ENCODE results near the gene LRRC36. TPM values are rescaled to one million over a fixed set of nuclear protein-coding genes. Genes with fewer than 3 reads are reported as not detected.
A peak's percentile ranks its signal among the peaks of the same experiment; 100 is the strongest.
"Not testable (repeated sequence)": the region's sequence is repeated elsewhere in the genome, so short reads cannot be mapped to it uniquely, and the experiment has no call there.

The LRRC36 gene
- total RNA-seq, 2 donors from 2014 or later = 0.33 to 0.43 TPM

- Histone ChIP-seq H3K9me3 (no peaks in the 10 kb centered on the region), H3K27me3 (no peaks in the 10 kb centered on the region), H3K4me1 (no peaks in the 10 kb centered on the region), H3K4me3 (no peak overlapping the region), H3K27ac (no peak overlapping the region), H3K36me3 (no peaks in the 10 kb centered on the region)
- no peak for DNase-seq (ENCODE audit: low spot score)
- TF ChIP-seq, protein P1, sequence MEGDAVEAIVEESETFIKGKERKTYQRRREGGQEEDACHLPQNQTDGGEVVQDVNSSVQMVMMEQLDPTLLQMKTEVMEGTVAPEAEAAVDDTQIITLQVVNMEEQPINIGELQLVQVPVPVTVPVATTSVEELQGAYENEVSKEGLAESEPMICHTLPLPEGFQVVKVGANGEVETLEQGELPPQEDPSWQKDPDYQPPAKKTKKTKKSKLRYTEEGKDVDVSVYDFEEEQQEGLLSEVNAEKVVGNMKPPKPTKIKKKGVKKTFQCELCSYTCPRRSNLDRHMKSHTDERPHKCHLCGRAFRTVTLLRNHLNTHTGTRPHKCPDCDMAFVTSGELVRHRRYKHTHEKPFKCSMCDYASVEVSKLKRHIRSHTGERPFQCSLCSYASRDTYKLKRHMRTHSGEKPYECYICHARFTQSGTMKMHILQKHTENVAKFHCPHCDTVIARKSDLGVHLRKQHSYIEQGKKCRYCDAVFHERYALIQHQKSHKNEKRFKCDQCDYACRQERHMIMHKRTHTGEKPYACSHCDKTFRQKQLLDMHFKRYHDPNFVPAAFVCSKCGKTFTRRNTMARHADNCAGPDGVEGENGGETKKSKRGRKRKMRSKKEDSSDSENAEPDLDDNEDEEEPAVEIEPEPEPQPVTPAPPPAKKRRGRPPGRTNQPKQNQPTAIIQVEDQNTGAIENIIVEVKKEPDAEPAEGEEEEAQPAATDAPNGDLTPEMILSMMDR (IDR thresholded peaks at IDR 0.05) = no peak
Observed at GRCh38 chr16:67342616-67343015, 16.0 kb downstream of the LRRC36 start.

- TF ChIP-seq, protein P1 (IDR thresholded peaks at IDR 0.05) = no peak
- H3K9me3 ChIP-seq = no peaks in the 10 kb centered on the region
- H3K4me1 ChIP-seq = no peaks in the 10 kb centered on the region
- no peaks in the 10 kb centered on the region for H3K36me3 ChIP-seq
- DNase-seq (ENCODE audit: low spot score) = no peak
- H3K27ac ChIP-seq = no peak overlapping the region
- no peaks in the 10 kb centered on the region for H3K27me3 ChIP-seq
- no peak overlapping the region for H3K4me3 ChIP-seq
Observed at GRCh38 chr16:67345401-67345800, 18.8 kb downstream of the LRRC36 start.

DNA sequence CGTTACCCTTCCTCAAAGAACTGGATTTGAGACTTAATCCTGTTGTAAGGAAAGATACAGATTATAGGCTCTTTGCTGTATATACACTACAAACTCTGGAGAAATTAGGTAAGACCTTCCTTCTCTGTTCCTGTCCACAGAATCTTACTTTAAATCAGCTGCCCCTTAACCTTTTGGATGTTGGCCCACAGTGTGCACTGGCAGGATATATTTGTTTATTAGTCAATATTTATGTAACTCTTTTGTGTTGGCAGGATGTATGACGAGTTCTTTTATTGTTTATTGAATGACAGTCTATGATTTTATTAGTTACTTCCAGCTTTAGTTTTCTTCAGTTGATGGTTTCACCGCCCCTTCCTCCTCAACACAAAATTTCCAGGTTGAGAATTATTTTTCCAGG lies 19.7 kb downstream of the LRRC36 start:
- Histone ChIP-seq H3K4me3 (no peak overlapping the region), H3K9me3 (no peaks in the 10 kb centered on the region), H3K27me3 (no peaks in the 10 kb centered on the region), H3K36me3 (no peaks in the 10 kb centered on the region), H3K4me1 (no peaks in the 10 kb centered on the region), H3K27ac (no peak overlapping the region)
- TF ChIP-seq, protein P1 (IDR thresholded peaks at IDR 0.05) = no peak
- DNase-seq (ENCODE audit: low spot score) = no peak

GRCh38 chr16:67349172-67349571 lies 22.6 kb downstream of the LRRC36 start:
- no peaks in the 10 kb centered on the region for H3K36me3 ChIP-seq
- TF ChIP-seq, protein P1 (IDR thresholded peaks at IDR 0.05) = peak in 1 of 2 donors; percentile 54
- DNase-seq (ENCODE audit: low spot score) = no peak
- H3K9me3 ChIP-seq = no peaks in the 10 kb centered on the region
- no peaks in the 10 kb centered on the region for H3K4me1 ChIP-seq
- no peak overlapping the region for H3K27ac ChIP-seq
- H3K27me3 ChIP-seq = no peaks in the 10 kb centered on the region
- H3K4me3 ChIP-seq = no peak overlapping the region

- H3K4me1 ChIP-seq = no peaks in the 10 kb centered on the region
- H3K27me3 ChIP-seq = no peaks in the 10 kb centered on the region
- no peak overlapping the region for H3K27ac ChIP-seq
- DNase-seq (ENCODE audit: low spot score) = no peak
- TF ChIP-seq, protein P1 (IDR thresholded peaks at IDR 0.05) = no peak
- no peaks in the 10 kb centered on the region for H3K9me3 ChIP-seq
- no peak overlapping the region for H3K4me3 ChIP-seq
- H3K36me3 ChIP-seq = no peaks in the 10 kb centered on the region
Observed at GRCh38 chr16:67350324-67350723, 23.7 kb downstream of the LRRC36 start.

DNA sequence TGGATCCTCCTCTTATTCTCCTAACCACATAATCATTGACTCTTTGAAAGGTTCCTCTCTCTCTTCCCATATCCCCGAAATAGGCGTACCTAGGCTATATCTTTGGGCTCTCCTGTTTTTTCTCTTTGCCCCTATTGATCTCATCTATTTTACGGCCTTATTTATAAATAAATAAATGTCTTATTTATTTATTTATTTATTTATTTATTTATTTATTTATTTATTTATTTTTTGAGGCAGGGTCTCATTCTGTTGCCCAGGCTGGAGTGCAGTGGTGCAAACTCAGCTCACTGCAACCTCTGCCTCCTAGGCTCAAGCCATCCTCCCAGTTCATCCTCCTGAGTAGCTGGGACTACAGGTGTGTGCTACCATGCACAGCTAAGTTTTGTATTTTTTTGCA lies 25.8 kb downstream of the LRRC36 start:
- H3K9me3 ChIP-seq; DNase-seq (ENCODE audit: low spot score); H3K27ac ChIP-seq; H3K36me3 ChIP-seq; H3K4me1 ChIP-seq; H3K27me3 ChIP-seq; H3K4me3 ChIP-seq: not testable (repeated sequence)

Measured in right atrium auricular region (tissue), 2 donors.